Ovary (tissue), 3 donors: ENCODE data around the gene SGK2.

ENCODE experiments used
- EP300 ChIP-seq: sonication (generic); formaldehyde crosslinking; IDR thresholded peaks from one replicate; pipeline ENCODE4 v1.6.1; 2017; ENCODE audit warnings: antibody characterized with exemption
- POLR2A ChIP-seq: fragments of 450-650 bp; IDR thresholded peaks from one replicate; pipeline ENCODE4 v1.6.1; 2017; ENCODE audit warnings: antibody characterized with exemption, mild to moderate bottlenecking, moderate library complexity
- TF ChIP-seq, protein P1 (sequence below), 3 donors: fragments of 450-650 bp in 2 of 3; fragments of 200-600 bp in 1 of 3; IDR thresholded peaks; one replicate each; pipeline versions ENCODE4 v1.5.1 to v1.8.0; 2016 to 2022; ENCODE audit warnings: antibody characterized with exemption in 3 of 3, mild to moderate bottlenecking in 1 of 3
- donor health status: DM: no; HTN: no; CAD: no.

DNA sequence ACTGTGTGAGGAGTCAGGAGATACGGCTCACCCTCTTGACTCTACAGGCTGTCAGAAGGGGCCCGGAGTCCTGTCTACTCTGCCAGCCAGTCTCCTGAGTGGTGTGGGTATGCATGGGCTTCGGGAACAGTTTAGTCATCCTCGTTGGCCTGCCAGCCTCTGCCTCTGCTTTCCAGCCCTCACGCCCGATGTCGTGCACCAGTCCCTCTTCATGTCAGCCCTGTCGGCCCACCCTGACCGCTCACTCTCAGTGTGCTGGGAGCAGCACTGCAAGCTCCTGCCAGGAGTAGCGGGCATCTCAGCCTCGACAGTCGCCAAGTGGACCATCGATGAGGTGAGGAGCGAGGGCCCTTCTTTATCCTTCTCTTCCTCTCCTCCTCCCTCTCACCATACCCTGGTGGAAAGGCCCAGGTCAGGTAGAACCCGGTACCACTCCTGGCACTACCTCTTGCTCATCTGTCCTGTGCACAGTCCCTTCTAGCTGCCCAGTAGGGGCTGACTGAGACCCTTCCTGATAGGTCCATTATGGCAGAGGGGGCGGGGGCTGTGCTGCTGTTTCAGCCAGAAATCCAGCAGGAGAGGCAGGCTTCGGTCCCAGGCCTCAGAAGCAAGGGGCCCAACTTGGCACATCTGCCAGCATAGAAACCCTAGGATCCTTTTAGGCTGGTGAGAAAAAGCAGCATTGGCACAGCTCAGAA lies 18.7 kb upstream of the SGK2 start:
- TF ChIP-seq, protein P1, sequence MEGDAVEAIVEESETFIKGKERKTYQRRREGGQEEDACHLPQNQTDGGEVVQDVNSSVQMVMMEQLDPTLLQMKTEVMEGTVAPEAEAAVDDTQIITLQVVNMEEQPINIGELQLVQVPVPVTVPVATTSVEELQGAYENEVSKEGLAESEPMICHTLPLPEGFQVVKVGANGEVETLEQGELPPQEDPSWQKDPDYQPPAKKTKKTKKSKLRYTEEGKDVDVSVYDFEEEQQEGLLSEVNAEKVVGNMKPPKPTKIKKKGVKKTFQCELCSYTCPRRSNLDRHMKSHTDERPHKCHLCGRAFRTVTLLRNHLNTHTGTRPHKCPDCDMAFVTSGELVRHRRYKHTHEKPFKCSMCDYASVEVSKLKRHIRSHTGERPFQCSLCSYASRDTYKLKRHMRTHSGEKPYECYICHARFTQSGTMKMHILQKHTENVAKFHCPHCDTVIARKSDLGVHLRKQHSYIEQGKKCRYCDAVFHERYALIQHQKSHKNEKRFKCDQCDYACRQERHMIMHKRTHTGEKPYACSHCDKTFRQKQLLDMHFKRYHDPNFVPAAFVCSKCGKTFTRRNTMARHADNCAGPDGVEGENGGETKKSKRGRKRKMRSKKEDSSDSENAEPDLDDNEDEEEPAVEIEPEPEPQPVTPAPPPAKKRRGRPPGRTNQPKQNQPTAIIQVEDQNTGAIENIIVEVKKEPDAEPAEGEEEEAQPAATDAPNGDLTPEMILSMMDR (IDR thresholded peaks at IDR 0.05), result no peak
- TF ChIP-seq POLR2A, result no peak
- no peak for TF ChIP-seq EP300
